Astrocyte of the spinal cord (primary cell): ENCODE data around the gene TMEM106C.
"Not testable (repeated sequence)": the region's sequence is repeated elsewhere in the genome, so short reads cannot be mapped to it uniquely, and the experiment has no call there.

Experiments
- DNase-seq: peaks from one replicate; pipeline ENCODE4 v3.0.0; 2011; ENCODE audit warnings: low read depth, low spot score
- H3K4me3 ChIP-seq: 2 replicates; pipeline ENCODE4 v1.5.1; 2011; ENCODE audit warnings: low read depth, mild to moderate bottlenecking, low read length, moderate library complexity
- in situ Hi-C: cut with HindIII; loops from 2 replicates; pipeline ENCODE4 v1.10.0; 2017; ENCODE audit warnings: low sequenced_read_pairs
- TF ChIP-seq, protein P1 (sequence below): IDR thresholded peaks from 2 replicates; pipeline ENCODE4 v1.5.1; 2012; ENCODE audit warnings: low read depth, mild to moderate bottlenecking, low read length, inconsistent platforms

TMEM106C gene

DNA sequence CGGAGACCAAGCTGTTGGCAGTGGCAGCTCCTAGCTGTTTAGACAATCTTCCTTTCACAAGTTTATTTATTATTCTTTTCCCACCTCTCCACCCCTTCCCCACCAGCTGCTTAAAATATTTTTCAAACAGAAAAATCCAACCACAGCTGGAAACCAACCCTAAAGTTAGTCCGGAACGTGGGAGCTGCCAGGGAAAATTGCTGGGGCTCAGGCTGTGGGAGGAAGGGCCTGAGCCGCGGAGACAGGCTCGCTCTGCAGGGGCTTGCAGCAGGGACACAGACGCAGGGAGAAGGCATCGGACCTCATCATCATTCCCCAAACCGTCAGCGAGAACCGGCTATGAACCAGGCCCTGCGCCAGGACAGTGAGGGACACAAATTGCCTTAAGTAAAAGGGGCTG lies 16.1 kb upstream of the TMEM106C start:
- in situ Hi-C loops: no loop called here
- peak; percentile 15 for DNase-seq
- TF ChIP-seq, protein P1, sequence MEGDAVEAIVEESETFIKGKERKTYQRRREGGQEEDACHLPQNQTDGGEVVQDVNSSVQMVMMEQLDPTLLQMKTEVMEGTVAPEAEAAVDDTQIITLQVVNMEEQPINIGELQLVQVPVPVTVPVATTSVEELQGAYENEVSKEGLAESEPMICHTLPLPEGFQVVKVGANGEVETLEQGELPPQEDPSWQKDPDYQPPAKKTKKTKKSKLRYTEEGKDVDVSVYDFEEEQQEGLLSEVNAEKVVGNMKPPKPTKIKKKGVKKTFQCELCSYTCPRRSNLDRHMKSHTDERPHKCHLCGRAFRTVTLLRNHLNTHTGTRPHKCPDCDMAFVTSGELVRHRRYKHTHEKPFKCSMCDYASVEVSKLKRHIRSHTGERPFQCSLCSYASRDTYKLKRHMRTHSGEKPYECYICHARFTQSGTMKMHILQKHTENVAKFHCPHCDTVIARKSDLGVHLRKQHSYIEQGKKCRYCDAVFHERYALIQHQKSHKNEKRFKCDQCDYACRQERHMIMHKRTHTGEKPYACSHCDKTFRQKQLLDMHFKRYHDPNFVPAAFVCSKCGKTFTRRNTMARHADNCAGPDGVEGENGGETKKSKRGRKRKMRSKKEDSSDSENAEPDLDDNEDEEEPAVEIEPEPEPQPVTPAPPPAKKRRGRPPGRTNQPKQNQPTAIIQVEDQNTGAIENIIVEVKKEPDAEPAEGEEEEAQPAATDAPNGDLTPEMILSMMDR: no peak

GRCh38 chr12:47949441-47950341 lies 13.7 kb upstream of the TMEM106C start:
- TF ChIP-seq, protein P1: peak; percentile 96
- DNase-seq: peak; percentile 82
- H3K4me3 ChIP-seq: no peak overlapping the region
- in situ Hi-C loops: no loop called here

More for the DNA sequence above, 16.1 kb upstream of the TMEM106C start:
- no peak overlapping the region for H3K4me3 ChIP-seq

GRCh38 chr12:47950856-47951468 lies 12.4 kb upstream of the TMEM106C start:
- no peak overlapping the region for H3K4me3 ChIP-seq
- DNase-seq: no peak
- in situ Hi-C loops: no loop called here
- TF ChIP-seq, protein P1: no peak

- TF ChIP-seq, protein P1: no peak
- DNase-seq: no peak
- no peak overlapping the region for H3K4me3 ChIP-seq
- in situ Hi-C loops: no loop called here
These were observed 9.3 kb upstream of the TMEM106C start for GRCh38 chr12:47954058-47954457.

DNA sequence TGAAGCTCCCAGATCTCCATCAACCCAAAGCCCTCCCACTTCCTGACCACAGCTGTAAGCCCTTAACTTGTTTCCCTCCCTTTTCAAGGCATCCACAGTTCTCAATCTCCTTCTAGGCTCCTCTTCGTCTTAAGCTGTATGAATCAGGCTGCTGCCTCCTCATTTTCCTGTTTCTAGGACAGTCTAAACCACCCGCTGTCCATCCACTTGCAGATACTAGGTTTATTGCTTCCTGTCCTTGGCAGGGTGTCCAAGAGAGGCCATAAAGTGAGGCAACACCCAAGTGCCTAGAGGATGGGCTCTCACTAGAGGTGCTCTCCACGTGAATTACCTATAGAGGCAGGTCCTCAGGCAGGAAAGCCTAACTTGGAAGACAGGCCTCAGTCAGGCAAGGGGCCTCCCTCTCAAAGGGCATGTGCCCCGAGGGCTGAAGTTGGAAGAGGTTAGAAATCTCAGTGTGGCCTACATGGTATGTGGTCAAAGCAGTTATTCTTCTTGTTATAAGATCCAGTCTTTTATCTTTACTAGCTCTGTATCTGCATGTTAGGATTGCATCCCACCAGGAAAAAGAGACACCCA lies 8.8 kb upstream of the TMEM106C start:
- no peak overlapping the region for H3K4me3 ChIP-seq
- TF ChIP-seq, protein P1: no peak
- no peak for DNase-seq
- in situ Hi-C loops: no loop called here

- H3K4me3 ChIP-seq: no peak overlapping the region
- DNase-seq: no peak
- TF ChIP-seq, protein P1: no peak
- in situ Hi-C loops: no loop called here
These were observed 8.3 kb upstream of the TMEM106C start for GRCh38 chr12:47955059-47955458.

DNA sequence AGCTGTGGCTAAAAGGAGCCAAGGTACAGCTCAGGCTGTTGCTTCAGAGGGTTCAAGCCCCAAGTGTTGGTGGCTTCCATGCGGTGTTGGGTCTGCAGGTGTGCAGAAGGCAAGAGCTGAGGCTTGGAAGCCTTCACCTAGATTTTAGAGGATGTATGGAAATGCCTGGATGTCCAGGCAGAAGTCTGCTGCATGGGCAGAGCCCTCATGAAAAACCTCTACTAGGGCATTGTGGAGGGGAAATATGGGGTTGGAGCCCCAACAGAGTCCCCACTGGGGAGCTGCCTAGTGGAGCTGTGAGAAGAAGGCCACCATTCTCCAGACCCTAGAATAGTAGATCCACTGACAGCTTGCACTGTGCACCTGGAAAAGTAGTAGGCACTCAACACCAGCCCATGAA lies 5.7 kb upstream of the TMEM106C start:
- in situ Hi-C loops, DNase-seq, H3K4me3 ChIP-seq: not testable (repeated sequence)
